Neuronal stem cell (in vitro differentiated cells): ENCODE measurements around the gene NCAM2. TPM values are rescaled to one million over a fixed set of nuclear protein-coding genes. Genes with fewer than 3 reads are reported as not detected.

Source experiments
- DNase-seq: peaks from one replicate; pipeline ENCODE4 v3.0.0-alpha.2; 2013; ENCODE audit warnings: low spot score
- H2AFZ ChIP-seq: one replicate; pipeline ENCODE4 v1.6.1; 2013; ENCODE audit warnings: mild to moderate bottlenecking, low read length, inconsistent platforms
- H2AK5ac ChIP-seq: 2 replicates; pipeline ENCODE4 v1.6.1; 2013; ENCODE audit warnings: low read depth, mild to moderate bottlenecking, inconsistent platforms, low read length, moderate library complexity, mixed read lengths
- H2BK120ac ChIP-seq: 2 replicates; pipeline ENCODE4 v1.6.1; 2013; ENCODE audit warnings: low read depth, mild to moderate bottlenecking, inconsistent platforms, low read length, moderate library complexity, mixed read lengths
- H2BK12ac ChIP-seq: one replicate; pipeline ENCODE4 v1.6.1; 2013; ENCODE audit warnings: low read length, inconsistent platforms
- H2BK15ac ChIP-seq: 2 replicates; pipeline ENCODE4 v1.6.1; 2013; ENCODE audit warnings: mild to moderate bottlenecking, low read length, inconsistent platforms, mixed read lengths
- H2BK5ac ChIP-seq: one replicate; pipeline ENCODE4 v1.6.1; 2013; ENCODE audit warnings: inconsistent platforms, mild to moderate bottlenecking, low read length, moderate library complexity
- H3K14ac ChIP-seq: one replicate; pipeline ENCODE4 v1.6.1; 2013; ENCODE audit warnings: low read length, inconsistent platforms
- H3K18ac ChIP-seq: 2 replicates; pipeline ENCODE4 v1.6.1; 2013; ENCODE audit warnings: low read length, inconsistent platforms
- H3K23ac ChIP-seq: 2 replicates; pipeline ENCODE4 v1.6.1; 2013; ENCODE audit warnings: low read depth, mild to moderate bottlenecking, mixed read lengths, low read length, inconsistent platforms; ENCODE audit not compliant: poor library complexity
- H3K27ac ChIP-seq: replicated peaks from 3 replicates; pipeline ENCODE4 v1.5.1; 2013; ENCODE audit warnings: low read length, inconsistent platforms
- H3K27me3 ChIP-seq, 3 experiments: 2 replicates each; pipeline ENCODE4 v1.6.1; 2013; ENCODE audit warnings: low read length in 3 of 3, mild to moderate bottlenecking in 2 of 3, inconsistent platforms in 1 of 3, low read depth in 1 of 3, mixed read lengths in 1 of 3, moderate library complexity in 1 of 3; ENCODE audit not compliant: control insufficient read depth in 3 of 3, insufficient read depth in 3 of 3
- H3K36me3 ChIP-seq, 2 donors: replicated peaks in 1 of 2; 2 replicates each; pipeline ENCODE4 v1.6.1; 2013; ENCODE audit warnings: low read length in 2 of 2; ENCODE audit not compliant: control insufficient read depth in 2 of 2, insufficient read depth in 2 of 2
- H3K4ac ChIP-seq: 2 replicates; pipeline ENCODE4 v1.6.1; 2013; ENCODE audit warnings: inconsistent platforms, mild to moderate bottlenecking, low read length, moderate library complexity
- H3K4me1 ChIP-seq, 2 donors: 1 replicate in 1 of 2; 2 replicates in 1 of 2; pipeline ENCODE4 v1.6.1; 2013; ENCODE audit warnings: low read length in 2 of 2, low read depth in 1 of 2; ENCODE audit not compliant: control insufficient read depth in 2 of 2, insufficient read depth in 1 of 2
- H3K4me2 ChIP-seq: one replicate; pipeline ENCODE4 v1.6.1; 2013; ENCODE audit warnings: mild to moderate bottlenecking, low read length, inconsistent platforms; ENCODE audit not compliant: insufficient read depth, poor library complexity, severe bottlenecking
- H3K4me3 ChIP-seq, 2 donors: 2 replicates each; pipeline ENCODE4 v1.5.1; 2013; ENCODE audit warnings: low read length in 2 of 2, mild to moderate bottlenecking in 2 of 2, inconsistent platforms in 1 of 2, moderate library complexity in 1 of 2
- H3K79me1 ChIP-seq: one replicate; pipeline ENCODE4 v1.6.1; 2013; ENCODE audit warnings: low read depth, mild to moderate bottlenecking, inconsistent platforms, low read length, moderate library complexity
- H3K9ac ChIP-seq: one replicate; pipeline ENCODE4 v1.6.1; 2013; ENCODE audit warnings: mild to moderate bottlenecking, low read depth, low read length, inconsistent platforms; ENCODE audit not compliant: poor library complexity
- H3K9me3 ChIP-seq, 2 donors: replicated peaks in 1 of 2; 2 replicates each; pipeline versions ENCODE3 to v1.6.1; 2013; ENCODE audit warnings: low read length in 2 of 2, mild to moderate bottlenecking in 2 of 2, inconsistent platforms in 1 of 2, low read depth in 1 of 2, mixed read lengths in 1 of 2, moderate library complexity in 1 of 2; ENCODE audit not compliant: control insufficient read depth in 2 of 2, insufficient read depth in 1 of 2
- H4K8ac ChIP-seq: one replicate; pipeline ENCODE4 v1.6.1; 2013; ENCODE audit warnings: low read depth, mild to moderate bottlenecking, inconsistent platforms, low read length, moderate library complexity
- H4K91ac ChIP-seq: one replicate; pipeline ENCODE4 v1.6.1; 2013; ENCODE audit warnings: low read length, low read depth, mild to moderate bottlenecking, inconsistent platforms; ENCODE audit not compliant: poor library complexity
- WGBS, 2 donors: extraction: QIAGEN DNeasy Blood & Tissue Kit; methylation state at CpG; one replicate each; pipeline ENCODE4 v1.1.7; 2013; ENCODE audit warnings: missing lambda C conversion rate in 2 of 2, mixed read lengths in 1 of 2; ENCODE audit not compliant: insufficient read length in 2 of 2, insufficient replicate concordance in 1 of 2; ENCODE audit errors: extremely low coverage in 2 of 2; 5-methylcytosine and 5-hydroxymethylcytosine counted together
- polyA plus RNA-seq, 2 experiments: library from polyadenylated mRNA; stranded (reverse); fragments of 200-250 nt; gene quantifications; one replicate each; pipeline ENCODE4 v1.2.3, GENCODE V29; 2013

Gene NCAM2
- 0.67 TPM for polyA plus RNA-seq (2013, experiment 1 of 2)
- 0.51 TPM for polyA plus RNA-seq (2013, experiment 2 of 2)

DNA sequence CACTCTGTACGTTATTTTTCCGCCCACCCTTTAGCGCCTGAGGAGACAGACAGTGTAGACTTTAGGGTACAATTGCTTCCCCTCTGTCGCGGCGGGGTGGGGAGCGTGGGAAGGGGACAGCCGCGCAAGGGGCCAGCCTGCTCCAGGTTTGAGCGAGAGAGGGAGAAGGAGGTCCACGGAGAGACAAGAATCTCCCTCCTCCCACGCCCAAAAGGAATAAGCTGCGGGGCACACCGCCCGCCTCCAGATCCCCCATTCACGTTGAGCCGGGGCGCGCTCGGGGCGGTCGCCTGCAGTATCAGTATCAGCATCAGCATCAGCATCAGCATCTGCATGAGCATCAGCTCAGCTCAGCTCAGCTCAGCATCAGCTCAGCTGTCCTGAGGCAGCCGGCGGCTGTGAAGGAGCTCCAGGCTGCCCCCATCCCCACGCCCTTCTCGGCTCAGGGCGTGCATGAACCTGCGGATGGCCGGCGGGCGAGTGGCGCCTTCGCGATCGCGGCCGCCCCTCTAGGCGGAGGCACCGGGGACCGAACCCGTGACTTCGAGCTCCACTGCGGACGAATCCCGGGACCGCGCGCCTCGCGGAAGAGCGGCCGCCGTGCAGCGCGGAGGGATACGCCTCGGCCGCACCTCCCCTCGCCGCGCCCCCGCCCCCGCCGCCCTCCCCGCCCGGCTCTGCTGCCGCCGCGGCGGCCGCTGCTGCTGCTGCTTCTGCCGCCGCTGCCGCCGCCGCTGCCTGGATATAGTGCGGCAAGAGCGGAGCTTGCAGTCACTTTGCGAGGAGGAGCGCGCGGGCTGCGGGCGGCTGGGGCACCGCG, at the start of gene NCAM2:
Gene NCAM2, plus strand, starts transcription at position 774 of the 820 bp plus-strand sequence.
- Histone ChIP-seq H2BK120ac (no peak within 1 kb of the TSS), H2BK5ac (peak within 1 kb of the TSS; percentile 93), H3K23ac (peak within 1 kb of the TSS; percentile 57), H4K91ac (peak within 1 kb of the TSS; percentile 73), H3K27me3 (peaks cover 0 to 11% (median 8%) of the 10 kb centered on the region in 3 experiments), H4K8ac (no peak within 1 kb of the TSS), H3K14ac (no peak within 1 kb of the TSS), H3K79me1 (no peaks in the 10 kb centered on the region), H3K18ac (peak within 1 kb of the TSS; percentile 95), H2BK15ac (no peak within 1 kb of the TSS), H3K9ac (peak within 1 kb of the TSS; percentile 85), H2BK12ac (peak within 1 kb of the TSS; percentile 75), H3K4ac (peak within 1 kb of the TSS; percentile 80), H3K27ac (no peak within 1 kb of the TSS), H3K4me1 (no peaks in the 10 kb centered on the region), H3K4me2 (peak within 1 kb of the TSS; percentile 94), H3K36me3 (no peaks in the 10 kb centered on the region), H3K4me3 (peak within 1 kb of the TSS; percentile 57 to 88), H2AFZ (peak within 1 kb of the TSS; percentile 95), H2AK5ac (no peak within 1 kb of the TSS), H3K9me3 (no peaks in the 10 kb centered on the region)
- no CpG with 5 or more reads among the region's 86 CpGs for WGBS, 2 donors
- peak; percentile 82 for DNase-seq

DNA sequence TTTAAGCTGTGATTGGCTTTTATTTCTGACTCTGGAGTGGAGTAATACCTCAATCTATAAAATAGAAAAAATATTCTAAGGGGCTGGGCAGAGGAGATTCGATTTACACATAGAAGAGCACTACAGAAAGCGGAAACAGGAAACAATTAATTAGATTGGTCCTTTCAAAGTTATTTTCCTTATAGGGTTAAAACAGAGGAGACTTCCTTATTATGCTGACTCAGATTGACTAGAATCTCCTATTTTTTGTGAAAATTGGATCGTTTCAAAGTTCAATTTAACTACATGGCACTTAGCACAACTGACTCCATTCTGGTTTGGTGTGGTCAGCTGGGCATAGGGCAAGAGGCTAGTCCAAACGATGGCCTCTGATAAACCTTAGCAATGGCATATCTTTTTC, 48.3 kb upstream of the NCAM2 start:
- Histone ChIP-seq H3K23ac (no peak overlapping the region), H2AK5ac (no peak overlapping the region), H3K14ac (no peak overlapping the region), H2BK5ac (no peak overlapping the region), H2AFZ (peak overlapping the region; percentile 1), H3K4me2 (no peak overlapping the region), H3K9ac (no peak overlapping the region), H3K9me3 (no peaks in the 10 kb centered on the region), H2BK12ac (no peak overlapping the region), H3K36me3 (no peaks in the 10 kb centered on the region), H3K79me1 (no peaks in the 10 kb centered on the region), H4K91ac (no peak overlapping the region), H3K4me3 (no peak overlapping the region), H2BK120ac (no peak overlapping the region), H3K27ac (no peak overlapping the region), H3K27me3 (no peaks in the 10 kb centered on the region), H3K18ac (no peak overlapping the region), H4K8ac (no peak overlapping the region), H3K4me1 (no peaks in the 10 kb centered on the region), H2BK15ac (no peak overlapping the region), H3K4ac (no peak overlapping the region)
- DNase-seq = no peak
- no CpG with 5 or more reads among the region's 4 CpGs for WGBS, 2 donors

DNA sequence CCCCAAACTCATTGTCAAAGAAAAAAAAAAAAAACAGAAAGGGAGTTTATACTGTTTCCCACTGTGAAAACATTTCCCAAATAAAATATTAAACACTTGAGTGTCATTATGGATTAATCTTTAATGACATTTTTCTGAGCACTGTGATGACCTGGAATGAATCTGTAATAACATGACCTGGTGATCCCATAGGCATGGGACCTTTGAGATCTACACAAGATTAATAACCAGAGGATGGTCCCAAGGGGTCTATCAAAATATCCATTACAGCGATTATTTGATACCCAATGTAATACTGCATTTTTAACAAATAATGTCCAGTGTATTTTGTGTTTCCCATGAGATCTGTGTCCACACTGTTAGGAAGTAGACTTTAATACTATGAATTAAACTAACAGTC, 32.4 kb upstream of the NCAM2 start:
- no peak for DNase-seq
- Histone ChIP-seq H2AFZ (no peak overlapping the region), H2BK120ac (no peak overlapping the region), H2BK12ac (no peak overlapping the region), H3K4me2 (no peak overlapping the region), H3K4ac (no peak overlapping the region), H3K14ac (no peak overlapping the region), H4K91ac (no peak overlapping the region), H3K4me1 (peaks cover 0 to 7% of the 10 kb centered on the region in 2 donors), H3K79me1 (no peaks in the 10 kb centered on the region), H3K27ac (no peak overlapping the region), H3K27me3 (no peaks in the 10 kb centered on the region), H2AK5ac (no peak overlapping the region), H4K8ac (no peak overlapping the region), H3K18ac (no peak overlapping the region), H3K9me3 (no peaks in the 10 kb centered on the region), H2BK15ac (no peak overlapping the region), H3K23ac (no peak overlapping the region), H3K4me3 (no peak overlapping the region), H3K9ac (no peak overlapping the region), H2BK5ac (no peak overlapping the region), H3K36me3 (no peaks in the 10 kb centered on the region)
- no CpG with 5 or more reads among the region's 1 CpG for WGBS, 2 donors

DNA sequence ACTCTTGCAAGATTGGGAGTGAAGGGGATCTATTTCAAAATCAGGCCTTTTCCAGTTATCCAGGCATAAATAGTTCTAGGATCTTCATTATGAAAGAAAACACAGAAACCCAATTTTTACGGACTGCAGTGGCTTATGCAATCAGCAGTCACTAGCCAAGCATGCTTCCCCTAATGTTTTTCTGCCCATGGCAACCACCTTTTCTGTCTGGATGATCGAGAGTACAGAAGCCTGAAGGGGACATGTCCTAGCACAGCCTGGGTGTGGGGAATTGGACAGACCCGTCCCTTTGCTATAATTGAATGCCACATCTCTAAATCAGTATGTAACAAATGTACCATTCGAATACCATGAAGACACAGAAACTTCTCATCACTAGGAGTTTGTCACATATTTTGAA, 29.8 kb upstream of the NCAM2 start:
- no peak overlapping the region for H3K27ac ChIP-seq
- H2BK15ac ChIP-seq = no peak overlapping the region
- H3K79me1 ChIP-seq = no peaks in the 10 kb centered on the region
- no peak overlapping the region for H4K8ac ChIP-seq
- no peak overlapping the region for H3K9ac ChIP-seq
- no peaks in the 10 kb centered on the region for H3K9me3 ChIP-seq
- H3K14ac ChIP-seq = no peak overlapping the region
- H2AFZ ChIP-seq = peak overlapping the region; percentile 83
- no peak overlapping the region for H3K23ac ChIP-seq
- H3K18ac ChIP-seq = no peak overlapping the region
- no CpG with 5 or more reads among the region's 4 CpGs for WGBS, 2 donors
- no peak overlapping the region for H2BK5ac ChIP-seq
- H3K4me1 ChIP-seq = peaks cover 0 to 7% of the 10 kb centered on the region in 2 donors
- H4K91ac ChIP-seq = no peak overlapping the region
- no peak overlapping the region for H2BK120ac ChIP-seq
- H3K4ac ChIP-seq = no peak overlapping the region
- H3K36me3 ChIP-seq = no peaks in the 10 kb centered on the region
- H2BK12ac ChIP-seq = no peak overlapping the region
- H3K4me2 ChIP-seq = no peak overlapping the region
- DNase-seq = no peak
- H2AK5ac ChIP-seq = no peak overlapping the region
- peak overlapping the region in 1 of 2 donors; percentile 1 for H3K4me3 ChIP-seq
- H3K27me3 ChIP-seq = no peaks in the 10 kb centered on the region
